B cell (primary cell): Measurements from ENCODE around the gene TNIP1. TPM values are rescaled to one million over a fixed set of nuclear protein-coding genes. Genes with fewer than 3 reads are reported as not detected.

Source experiments
- ATAC-seq: fragments of 200-7000 bp; cut with Tn5 transposase; one replicate; pipeline ENCODE4 v1.10.0; 2021; ENCODE audit warnings: low read depth, mild to moderate bottlenecking, moderate number of reproducible peaks, moderate library complexity
- CTCF ChIA-PET: fragments of 350-600 bp; sonication (Branson Sonifier 250); formaldehyde crosslinking; loops from one replicate; lab custom pipeline; 2021; ENCODE audit warnings: antibody characterized with exemption, inconsistent platforms; lab: Charles Lee
- POLR2A ChIA-PET: fragments of 350-600 bp; sonication (Branson Sonifier 250); formaldehyde crosslinking; loops from one replicate; lab custom pipeline; 2021; ENCODE audit warnings: antibody characterized with exemption; lab: Charles Lee
- DNase-seq: peaks from one replicate; pipeline ENCODE4 v3.0.0; 2013
- H2AFZ ChIP-seq: 2 replicates; pipeline ENCODE4 v1.6.1; 2012; ENCODE audit warnings: mild to moderate bottlenecking, low read depth, low read length; ENCODE audit not compliant: insufficient read depth, poor library complexity, severe bottlenecking
- H3K27ac ChIP-seq, 2 donors: 1 replicate in 1 of 2; 2 replicates in 1 of 2; pipeline ENCODE4 v1.5.1; 2012 to 2013; ENCODE audit warnings: low read length in 2 of 2, mild to moderate bottlenecking in 2 of 2, moderate library complexity in 1 of 2
- H3K27me3 ChIP-seq, 4 experiments: fragments of 200-600 bp in 1 of 4; sonication (generic) in 1 of 4; replicated peaks in 1 of 4; 1 replicate in 2 of 4; 2 replicates in 2 of 4; pipeline versions ENCODE4 v1.6.1 to v1.7.0; 2013 to 2016; ENCODE audit warnings: low read length in 3 of 4, mild to moderate bottlenecking in 2 of 4, mixed read lengths in 1 of 4, moderate library complexity in 1 of 4; ENCODE audit not compliant: insufficient read depth in 4 of 4, control insufficient read depth in 3 of 4; ENCODE audit errors: control extremely low read depth in 1 of 4
- H3K36me3 ChIP-seq, 2 experiments: replicated peaks in 1 of 2; 1 replicate in 1 of 2; 2 replicates in 1 of 2; pipeline versions ENCODE4 v1.6.1 to v1.7.1; 2013; ENCODE audit warnings: low read length in 1 of 2; ENCODE audit not compliant: insufficient read depth in 2 of 2, control insufficient read depth in 1 of 2; ENCODE audit errors: control extremely low read depth in 1 of 2, extremely low read depth in 1 of 2
- H3K4me1 ChIP-seq, 2 donors: fragments of 200-600 bp in 1 of 2; sonication (generic) in 1 of 2; 1 replicate in 1 of 2; 2 replicates in 1 of 2; pipeline versions ENCODE4 v1.5.1 to v1.6.1; 2013 to 2017; ENCODE audit warnings: low read length in 2 of 2; ENCODE audit not compliant: control insufficient read depth in 2 of 2, insufficient read depth in 2 of 2
- H3K4me2 ChIP-seq: replicated peaks from 2 replicates; pipeline ENCODE3; 2012; ENCODE audit warnings: mild to moderate bottlenecking, low read depth, low read length; ENCODE audit not compliant: poor library complexity, severe bottlenecking
- H3K4me3 ChIP-seq, 5 experiments: fragments of 200-600 bp in 1 of 5; sonication (generic) in 1 of 5; 1 replicate in 3 of 5; 2 replicates in 2 of 5; pipeline versions ENCODE4 v1.5.1 to v1.7.0; 2011 to 2016; ENCODE audit warnings: low read length in 4 of 5, mild to moderate bottlenecking in 4 of 5, low read depth in 2 of 5, control low read depth in 1 of 5, moderate library complexity in 1 of 5; ENCODE audit not compliant: insufficient read depth in 1 of 5; ENCODE audit errors: control extremely low read depth in 1 of 5, extremely low read depth in 1 of 5
- H3K79me2 ChIP-seq: fragments of 200-600 bp; sonication (generic); one replicate; pipeline ENCODE4 v1.6.0; 2016; ENCODE audit warnings: low read length; ENCODE audit not compliant: control insufficient read depth, insufficient read depth
- H3K9ac ChIP-seq: fragments of 200-600 bp; sonication (generic); 2 replicates; pipeline ENCODE4 v1.6.1; 2017; ENCODE audit warnings: mild to moderate bottlenecking, low read length, moderate library complexity
- H3K9me3 ChIP-seq, 3 donors: one replicate each; pipeline versions ENCODE4 v1.6.1 to v1.7.1; 2013; ENCODE audit warnings: low read length in 2 of 3; ENCODE audit not compliant: control insufficient read depth in 2 of 3, insufficient read depth in 1 of 3; ENCODE audit errors: control extremely low read depth in 1 of 3
- H4K20me1 ChIP-seq: 2 replicates; pipeline ENCODE4 v1.6.0; 2012; ENCODE audit warnings: mild to moderate bottlenecking, low read length; ENCODE audit not compliant: insufficient read depth, control insufficient read depth, poor library complexity, severe bottlenecking
- H3K27ac Mint-ChIP-seq: one replicate; pipeline ENCODE4 v1.8.0; 2021; ENCODE audit warnings: mixed read lengths
- H3K27me3 Mint-ChIP-seq: one replicate; pipeline ENCODE4 v1.8.0; 2021; ENCODE audit warnings: mixed read lengths
- H3K4me1 Mint-ChIP-seq: one replicate; pipeline ENCODE4 v1.8.0; 2021; ENCODE audit warnings: mixed read lengths
- H3K4me3 Mint-ChIP-seq: one replicate; pipeline ENCODE4 v1.8.0; 2021; ENCODE audit warnings: mixed read lengths
- H3K9me3 Mint-ChIP-seq: one replicate; pipeline ENCODE4 v1.8.0; 2022; ENCODE audit warnings: mixed read lengths; ENCODE audit not compliant: insufficient read depth
- CTCF ChIP-seq: fragments of 200-600 bp; IDR thresholded peaks from one replicate; pipeline ENCODE4 v1.8.0; 2022; ENCODE audit warnings: antibody characterized with exemption, mild to moderate bottlenecking
- EZH2 ChIP-seq: IDR thresholded peaks from 2 replicates; pipeline ENCODE4 v1.6.1; 2012; ENCODE audit warnings: borderline replicate concordance, low read depth, mild to moderate bottlenecking, moderate library complexity, low read length; ENCODE audit not compliant: insufficient read depth, poor library complexity, severe bottlenecking
- WGBS: methylation state at CpG from one replicate; pipeline ENCODE4 v1.1.5; 2013; ENCODE audit warnings: missing lambda C conversion rate; ENCODE audit not compliant: insufficient coverage; 5-methylcytosine and 5-hydroxymethylcytosine counted together
- intact Hi-C: fragments of 100-400 bp; cut with micrococcal nuclease; formaldehyde crosslinking; loops from one replicate; pipeline ENCODE4 v1.10.0; 2022
- polyA plus RNA-seq: library from polyadenylated mRNA; depleted of rRNA; stranded (reverse); fragments of >200 nt; gene quantifications from 2 replicates; pipeline ENCODE4 v1.2.3, GENCODE V29; 2012
- total RNA-seq, 2 donors: library from RNA; stranded (reverse); fragments of 120-200 nt in 1 of 2; gene quantifications; 1 replicate in 1 of 2; 2 replicates in 1 of 2; pipeline versions ENCODE4 v1.2.3 to v1.2.4, GENCODE V29; 2013 to 2022

Gene TNIP1
- total and polyA plus RNA-seq, 2 donors (not counting 1 experiment from before 2014, with no cell fraction given) = 108 to 294 TPM

GRCh38 chr5:151053796-151054462, 26.9 kb downstream of the TNIP1 start:
- H3K79me2 ChIP-seq = peaks cover 74% of the 10 kb centered on the region
- peak overlapping the region; percentile 46 for H3K27ac Mint-ChIP-seq
- peaks cover 21 to 31% of the 10 kb centered on the region in 2 donors for H3K4me1 ChIP-seq

More at GRCh38 chr5:151053796-151054462, 26.9 kb downstream of the TNIP1 start:
- CTCF ChIA-PET = interaction anchor here (1.0 to 17.8 kb wide), 7 partner anchors 16 to 263 kb away, joined by 4 to 918 read pairs (median 25); partner anchors contain the start of gene TNIP1
- Mint-ChIP-seq H3K27me3 (no peaks in the 10 kb centered on the region), H3K4me3 (no peak overlapping the region), H3K4me1 (peaks cover 41% of the 10 kb centered on the region), H3K9me3 (no peaks in the 10 kb centered on the region)
- TF ChIP-seq EZH2 (no peak), CTCF (no peak)
- intact Hi-C loops = loop anchor here (5.0 to 10.0 kb wide), 2 partner anchors 243 to 391 kb away; partner anchors contain the start of gene SLC36A1
- peaks cover 89% of the 10 kb centered on the region for H4K20me1 ChIP-seq
- POLR2A ChIA-PET = interaction anchor here (0.6 kb wide), 1 partner anchor 73 kb away, joined by 3 read pairs; no protein-coding TSS in a partner anchor
- H2AFZ ChIP-seq = no peak overlapping the region
- DNase-seq = no peak
- ATAC-seq = no peak
- no peak overlapping the region for H3K4me2 ChIP-seq
- H3K9me3 ChIP-seq = no peaks in the 10 kb centered on the region
- H3K27ac ChIP-seq = peak overlapping the region in 1 of 2 donors; percentile 33
- H3K27me3 ChIP-seq = no peaks in the 10 kb centered on the region
- no peak overlapping the region for H3K4me3 ChIP-seq
- H3K9ac ChIP-seq = no peak overlapping the region
- H3K36me3 ChIP-seq = peaks cover 4 to 84% of the 10 kb centered on the region in 2 experiments
- WGBS = 100% methylated on average over 2 of the region's 4 CpGs
